RPMI7951 (cell line): Measurements from ENCODE around the gene ICAM4. TPM values are rescaled to one million over a fixed set of nuclear protein-coding genes. Genes with fewer than 3 reads are reported as not detected.
"Not testable (repeated sequence)": the region's sequence is repeated elsewhere in the genome, so short reads cannot be mapped to it uniquely, and the experiment has no call there.

Source experiments
- DNase-seq: peaks from one replicate; pipeline ENCODE4 v3.0.0-alpha.2; 2012; ENCODE audit warnings: low read depth
- total RNA-seq: library from RNA; depleted of rRNA; stranded (reverse); fragments of >200 nt; shearing (Covaris generic); gene quantifications from 2 replicates; pipeline ENCODE4 v1.2.3, GENCODE V29; 2014; rRNA removed

ICAM4 gene, protein sequence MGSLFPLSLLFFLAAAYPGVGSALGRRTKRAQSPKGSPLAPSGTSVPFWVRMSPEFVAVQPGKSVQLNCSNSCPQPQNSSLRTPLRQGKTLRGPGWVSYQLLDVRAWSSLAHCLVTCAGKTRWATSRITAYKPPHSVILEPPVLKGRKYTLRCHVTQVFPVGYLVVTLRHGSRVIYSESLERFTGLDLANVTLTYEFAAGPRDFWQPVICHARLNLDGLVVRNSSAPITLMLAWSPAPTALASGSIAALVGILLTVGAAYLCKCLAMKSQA
- 0.24 and 0.39 TPM in 2 replicates for total RNA-seq

DNA sequence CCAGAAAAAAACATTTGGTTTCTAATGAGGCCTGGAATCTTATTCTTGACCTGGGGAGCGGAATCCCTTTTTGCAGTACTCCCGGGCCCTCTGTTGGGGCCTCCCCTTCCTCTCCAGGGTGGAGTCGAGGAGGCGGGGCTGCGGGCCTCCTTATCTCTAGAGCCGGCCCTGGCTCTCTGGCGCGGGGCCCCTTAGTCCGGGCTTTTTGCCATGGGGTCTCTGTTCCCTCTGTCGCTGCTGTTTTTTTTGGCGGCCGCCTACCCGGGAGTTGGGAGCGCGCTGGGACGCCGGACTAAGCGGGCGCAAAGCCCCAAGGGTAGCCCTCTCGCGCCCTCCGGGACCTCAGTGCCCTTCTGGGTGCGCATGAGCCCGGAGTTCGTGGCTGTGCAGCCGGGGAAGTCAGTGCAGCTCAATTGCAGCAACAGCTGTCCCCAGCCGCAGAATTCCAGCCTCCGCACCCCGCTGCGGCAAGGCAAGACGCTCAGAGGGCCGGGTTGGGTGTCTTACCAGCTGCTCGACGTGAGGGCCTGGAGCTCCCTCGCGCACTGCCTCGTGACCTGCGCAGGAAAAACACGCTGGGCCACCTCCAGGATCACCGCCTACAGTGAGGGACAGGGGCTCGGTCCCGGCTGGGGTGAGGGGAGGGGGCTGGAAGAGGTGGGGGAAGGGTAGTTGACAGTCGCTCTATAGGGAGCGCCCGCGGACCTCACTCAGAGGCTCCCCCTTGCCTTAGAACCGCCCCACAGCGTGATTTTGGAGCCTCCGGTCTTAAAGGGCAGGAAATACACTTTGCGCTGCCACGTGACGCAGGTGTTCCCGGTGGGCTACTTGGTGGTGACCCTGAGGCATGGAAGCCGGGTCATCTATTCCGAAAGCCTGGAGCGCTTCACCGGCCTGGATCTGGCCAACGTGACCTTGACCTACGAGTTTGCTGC, at the start of gene ICAM4:
Gene ICAM4, plus strand, starts transcription at position 153 of the 935 bp plus-strand sequence. Its CDS starts 58 bp downstream, at position 211.
- DNase-seq = no peak

DNA sequence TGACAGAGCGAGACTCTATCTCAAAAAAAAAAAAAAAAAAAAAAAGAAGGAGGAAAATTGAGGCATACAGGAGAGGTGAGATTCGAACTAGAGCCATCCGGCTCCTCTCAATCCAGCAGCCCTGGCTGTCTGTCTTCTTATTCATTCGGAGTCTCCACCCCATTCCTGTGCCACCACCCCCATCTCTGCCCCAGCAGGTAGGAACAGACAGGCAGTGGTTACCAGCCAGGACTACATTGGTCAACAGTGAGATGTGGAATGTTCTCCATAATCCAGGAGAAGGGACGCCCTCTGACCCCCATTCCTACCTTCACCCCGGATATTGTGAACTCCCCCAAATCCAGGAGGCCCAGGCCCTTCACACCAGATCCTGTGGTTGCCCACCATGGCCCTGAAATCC, 49.1 kb upstream of the ICAM4 start:
- DNase-seq = no peak

DNA sequence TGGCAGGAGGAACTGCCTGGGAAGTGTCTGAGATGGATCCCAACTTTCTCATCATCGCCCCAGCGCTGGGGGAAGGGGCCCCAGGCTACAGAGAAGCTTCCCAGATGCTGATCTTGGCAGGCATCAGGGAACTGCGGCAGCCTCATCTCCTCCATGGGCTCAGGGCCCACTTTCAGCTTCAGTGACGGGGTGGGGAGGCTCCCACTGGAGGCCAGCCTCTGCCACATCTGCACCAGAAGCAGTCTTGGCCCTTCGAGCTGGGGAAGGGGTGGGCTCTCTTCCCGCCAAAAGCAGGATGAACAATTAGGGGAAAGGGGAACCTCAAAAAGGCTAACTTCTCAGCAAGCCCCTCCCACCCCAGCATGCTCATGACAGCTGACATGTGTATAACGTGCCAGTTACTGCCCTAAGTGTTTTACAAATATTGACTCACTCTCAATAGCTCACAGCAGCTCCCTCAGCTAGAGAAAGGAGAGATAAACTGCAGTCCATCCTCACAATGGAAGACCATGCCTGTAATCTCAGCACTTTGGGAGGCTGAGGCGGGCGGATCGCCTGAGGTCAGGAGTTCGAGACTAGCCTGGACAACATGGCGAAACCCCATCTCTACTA, 48.5 kb upstream of the ICAM4 start:
- DNase-seq = peak; percentile 57

DNA sequence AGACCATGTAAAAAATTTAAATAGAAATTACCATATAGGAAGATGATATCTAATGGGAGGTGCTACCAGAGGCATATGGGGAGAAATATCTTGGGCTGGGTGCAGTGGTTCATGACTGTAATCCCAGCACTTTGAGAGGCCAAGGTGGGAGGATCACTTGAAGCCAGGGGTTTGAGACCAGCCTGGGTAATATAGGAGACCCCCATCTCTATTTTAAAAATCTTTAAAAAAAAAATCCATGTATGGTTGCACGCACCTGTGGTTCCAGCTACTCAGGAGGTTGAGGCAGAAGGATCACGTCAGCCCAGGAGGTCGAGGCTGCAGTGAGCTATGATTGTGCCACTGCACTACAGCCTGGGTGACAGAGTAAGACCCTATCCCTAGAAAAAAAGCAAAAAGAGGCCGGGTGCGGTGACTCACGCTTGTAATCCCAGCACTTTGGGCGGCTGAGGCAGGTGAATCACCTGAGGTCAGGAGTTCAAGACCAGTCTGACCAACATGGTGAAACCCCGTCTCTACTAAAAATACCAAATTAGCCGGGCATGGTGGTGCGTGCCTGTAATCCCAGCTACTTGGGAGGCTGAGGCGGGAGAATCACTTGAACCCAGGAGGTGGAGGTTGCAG, 44.8 kb upstream of the ICAM4 start:
- not testable (repeated sequence) for DNase-seq

DNA sequence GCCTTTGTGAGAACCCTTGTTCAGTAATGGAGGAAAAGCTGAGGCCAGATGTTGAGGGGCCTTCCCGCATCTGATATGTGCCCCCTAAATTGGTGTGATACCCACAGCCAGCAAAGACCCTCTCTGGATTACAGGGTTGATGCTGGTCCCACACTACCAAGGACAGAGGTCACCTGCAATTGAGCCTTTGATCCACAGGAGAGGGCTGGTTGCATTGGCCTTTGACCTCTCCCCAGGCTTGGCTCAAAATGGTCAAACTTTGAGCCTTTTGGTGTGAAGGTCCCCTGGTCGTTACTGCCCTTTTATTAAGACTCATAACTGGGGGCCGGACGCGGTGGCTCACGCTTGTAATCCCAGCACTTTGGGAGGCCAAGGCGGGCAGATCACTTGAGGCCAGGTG, 43.1 kb upstream of the ICAM4 start:
- DNase-seq = no peak

DNA sequence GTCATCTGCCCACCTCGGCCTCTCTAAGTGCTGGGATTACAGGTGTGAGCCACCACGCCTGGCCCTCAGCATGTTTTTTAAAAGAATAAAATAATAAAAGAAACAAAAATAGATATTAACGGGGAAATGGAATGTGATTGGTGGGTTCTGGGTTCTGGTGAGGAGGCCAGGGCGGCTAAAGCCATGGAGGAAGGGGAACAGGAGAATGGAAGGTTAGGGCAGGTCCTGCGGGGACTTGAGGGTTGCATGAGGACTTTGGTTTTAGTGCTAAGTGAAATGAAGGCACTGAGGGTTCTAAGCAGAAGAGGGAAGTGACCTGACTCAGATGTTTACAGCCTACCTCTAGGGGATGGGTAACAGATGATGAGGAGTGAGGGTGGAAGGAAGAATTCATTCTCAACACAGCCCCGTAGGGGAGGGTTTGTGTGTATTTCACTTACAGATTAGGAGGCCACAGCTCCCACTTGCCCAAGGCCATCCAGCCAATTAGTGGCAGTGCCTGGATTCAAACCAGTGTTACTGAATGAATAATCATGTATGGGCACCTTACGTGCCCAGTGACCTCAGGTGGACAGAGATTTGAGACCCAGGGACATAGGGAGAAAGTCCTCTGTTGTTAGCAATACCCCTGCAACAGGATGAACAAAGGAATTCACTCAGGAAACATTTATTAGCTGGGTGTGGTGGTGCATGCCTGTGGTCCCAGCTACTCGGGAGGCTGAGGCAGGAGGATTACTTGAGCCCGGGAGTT, 41.4 kb upstream of the ICAM4 start:
- DNase-seq = no peak

DNA sequence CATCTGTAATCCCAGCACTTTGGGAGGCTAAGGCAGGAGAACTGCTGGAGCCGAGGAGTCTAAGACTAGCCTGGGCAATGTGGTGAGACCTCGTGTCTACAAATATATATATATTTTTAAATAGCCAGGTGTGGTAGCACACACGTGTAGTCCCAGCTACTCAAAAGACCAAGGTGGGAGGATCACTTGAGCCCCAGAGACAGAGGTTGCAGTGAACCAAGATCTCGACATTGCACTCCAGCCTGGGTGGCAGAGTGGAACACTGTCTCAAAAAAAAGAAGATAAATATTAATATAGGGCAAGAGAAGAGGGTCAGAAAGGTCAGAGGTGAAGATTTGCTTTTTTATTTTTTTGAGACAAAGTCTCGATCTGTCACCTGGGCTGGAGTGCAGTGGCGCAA, 40.2 kb upstream of the ICAM4 start:
- no peak for DNase-seq

DNA sequence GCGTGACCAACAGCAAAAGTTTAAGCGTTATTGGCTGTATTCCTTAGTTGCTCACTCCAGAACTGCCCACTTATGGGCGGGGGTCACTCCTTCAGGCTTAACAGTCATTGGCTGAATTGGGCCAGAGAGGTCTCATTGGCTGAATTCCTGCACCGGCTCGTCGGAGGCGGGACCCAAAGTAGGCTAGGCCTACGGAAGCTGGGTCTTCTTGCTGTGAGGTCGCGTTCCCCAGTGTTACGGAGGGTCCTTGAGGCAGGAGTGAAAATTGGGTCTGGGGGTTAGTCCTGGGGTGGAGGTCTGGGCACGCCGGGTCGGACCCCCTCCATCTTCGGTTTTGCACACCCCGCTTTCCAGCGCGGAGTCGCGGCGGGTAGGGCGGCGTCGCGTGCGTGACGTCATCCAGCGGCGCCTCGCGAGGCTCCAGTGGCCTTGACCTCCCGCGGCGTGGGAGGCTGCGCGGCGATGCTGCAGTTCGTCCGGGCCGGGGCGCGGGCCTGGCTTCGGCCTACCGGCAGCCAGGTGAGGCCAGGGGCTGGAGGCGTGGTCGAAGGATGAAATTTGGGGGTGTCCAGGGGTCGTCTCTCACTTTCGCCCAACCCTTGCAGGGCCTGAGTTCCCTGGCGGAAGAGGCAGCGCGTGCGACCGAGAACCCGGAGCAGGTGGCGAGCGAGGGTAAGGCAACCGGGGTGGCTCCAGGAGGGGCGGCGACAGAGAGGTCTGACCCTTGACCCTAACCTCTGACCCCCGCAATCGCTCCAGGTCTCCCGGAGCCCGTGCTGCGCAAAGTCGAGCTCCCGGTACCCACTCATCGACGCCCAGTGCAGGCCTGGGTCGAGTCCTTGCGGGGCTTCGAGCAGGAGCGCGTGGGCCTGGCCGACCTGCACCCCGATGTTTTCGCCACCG, 34.7 kb upstream of the ICAM4 start, which contains the start of gene MRPL4:
Gene MRPL4, plus strand, starts transcription at position 423 of the 903 bp plus-strand sequence. Its CDS starts 40 bp downstream, at position 463.
- DNase-seq = peak; percentile 99

DNA sequence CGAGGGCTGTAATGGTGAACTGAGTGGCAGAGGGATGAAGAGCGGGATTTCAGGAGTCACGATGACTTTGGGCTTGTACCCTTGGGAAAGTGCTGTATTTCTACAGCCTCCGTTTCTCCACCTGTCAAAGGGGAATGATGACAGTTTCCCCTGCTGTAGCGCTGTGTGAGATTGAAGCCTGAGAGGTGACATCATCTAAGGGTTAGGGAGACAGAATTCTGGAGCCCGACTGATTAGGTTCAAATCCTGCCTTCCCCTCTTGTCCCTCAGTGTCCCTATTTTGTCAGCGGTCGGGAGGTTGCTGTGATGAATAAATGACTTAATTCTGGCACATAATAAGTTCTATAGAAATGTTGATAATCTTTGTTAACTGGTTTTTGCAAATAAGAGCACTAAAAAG, 34.0 kb upstream of the ICAM4 start:
- no peak for DNase-seq

DNA sequence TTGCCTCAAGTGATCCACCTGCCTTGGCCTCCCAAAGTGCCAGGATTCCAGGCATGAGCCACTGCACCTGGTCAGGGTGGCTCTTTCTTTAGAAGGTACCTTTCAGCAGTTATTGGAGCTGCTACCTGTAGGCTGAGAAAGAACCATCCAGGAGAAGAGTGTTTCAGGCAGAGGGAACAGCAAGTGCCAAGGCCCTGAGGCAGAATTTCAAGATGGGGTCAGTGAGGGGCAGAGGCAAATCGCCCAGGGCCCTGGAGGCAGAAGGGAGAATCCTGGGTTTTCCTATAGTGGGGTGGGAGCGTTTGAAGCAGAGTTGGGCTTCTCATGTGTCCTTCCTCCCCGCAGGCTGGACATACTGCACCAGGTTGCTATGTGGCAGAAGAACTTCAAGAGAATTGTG, 32.5 kb upstream of the ICAM4 start:
- no peak for DNase-seq

DNA sequence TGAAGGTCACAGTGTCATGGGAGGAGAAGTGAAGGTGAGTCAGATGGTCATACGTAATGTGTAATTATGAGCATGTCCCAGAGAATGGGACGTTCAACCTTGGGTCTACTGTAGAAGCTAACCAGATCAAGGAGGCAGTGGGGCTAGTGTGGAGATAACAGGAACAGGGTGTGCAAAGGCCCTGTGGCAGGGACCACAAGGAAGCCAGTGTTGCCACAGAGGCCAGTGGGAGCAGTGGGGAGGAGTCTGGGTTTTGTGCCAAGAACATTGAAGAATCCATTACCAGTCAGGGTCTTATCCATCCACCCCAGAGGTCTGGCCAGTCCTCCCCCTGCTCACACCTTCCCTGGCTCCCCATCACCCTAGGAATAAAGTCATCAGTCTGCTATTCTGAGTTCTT, 31.4 kb upstream of the ICAM4 start:
- no peak for DNase-seq

DNA sequence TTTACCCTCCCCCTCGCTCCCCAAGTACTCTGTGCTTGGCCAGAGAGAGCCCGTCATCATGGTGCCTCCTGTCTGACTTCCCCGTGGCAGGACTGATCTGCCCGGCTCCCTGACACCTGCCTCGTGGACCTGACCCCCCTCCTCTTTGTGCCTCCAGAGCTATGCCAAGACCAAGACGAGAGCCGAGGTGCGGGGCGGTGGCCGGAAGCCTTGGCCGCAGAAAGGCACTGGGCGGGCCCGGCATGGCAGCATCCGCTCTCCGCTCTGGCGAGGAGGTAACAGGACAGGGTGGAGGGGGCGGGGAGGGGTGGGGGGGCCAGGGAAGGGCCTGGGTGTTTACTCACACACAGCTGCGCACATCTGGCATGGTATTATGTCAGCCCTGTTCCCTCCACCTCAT, 30.2 kb upstream of the ICAM4 start:
- no peak for DNase-seq

DNA sequence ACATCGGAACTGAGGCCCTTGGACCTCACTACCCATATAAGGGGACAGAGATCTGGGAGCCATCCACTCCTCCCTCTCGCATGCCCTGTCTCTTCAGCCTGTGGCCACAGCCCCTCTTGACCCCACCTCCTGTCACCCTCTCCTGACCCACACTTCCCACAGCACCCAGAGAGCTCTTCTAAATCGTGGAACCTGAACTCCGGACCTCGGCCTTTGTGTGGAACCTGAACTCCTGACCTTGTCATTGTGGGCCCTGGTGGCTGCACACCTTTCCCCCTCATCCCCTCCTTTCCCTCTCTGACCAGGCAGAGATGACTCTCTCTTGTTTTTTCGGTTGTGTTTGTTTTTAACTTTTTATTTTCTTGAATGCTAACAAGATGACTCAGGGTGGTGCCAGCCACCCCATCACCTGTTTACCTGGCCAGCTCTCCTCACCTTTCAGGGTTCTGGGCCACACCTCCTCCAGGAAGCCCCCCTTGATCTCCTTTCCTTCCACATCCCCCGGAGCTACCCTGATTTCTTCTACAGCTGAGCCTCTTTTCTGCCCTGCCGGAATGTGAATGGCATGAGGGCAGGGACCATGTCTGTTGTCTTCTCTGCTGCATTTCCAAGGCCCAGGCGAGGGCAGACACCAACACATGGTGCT, 29.7 kb upstream of the ICAM4 start:
- no peak for DNase-seq

DNA sequence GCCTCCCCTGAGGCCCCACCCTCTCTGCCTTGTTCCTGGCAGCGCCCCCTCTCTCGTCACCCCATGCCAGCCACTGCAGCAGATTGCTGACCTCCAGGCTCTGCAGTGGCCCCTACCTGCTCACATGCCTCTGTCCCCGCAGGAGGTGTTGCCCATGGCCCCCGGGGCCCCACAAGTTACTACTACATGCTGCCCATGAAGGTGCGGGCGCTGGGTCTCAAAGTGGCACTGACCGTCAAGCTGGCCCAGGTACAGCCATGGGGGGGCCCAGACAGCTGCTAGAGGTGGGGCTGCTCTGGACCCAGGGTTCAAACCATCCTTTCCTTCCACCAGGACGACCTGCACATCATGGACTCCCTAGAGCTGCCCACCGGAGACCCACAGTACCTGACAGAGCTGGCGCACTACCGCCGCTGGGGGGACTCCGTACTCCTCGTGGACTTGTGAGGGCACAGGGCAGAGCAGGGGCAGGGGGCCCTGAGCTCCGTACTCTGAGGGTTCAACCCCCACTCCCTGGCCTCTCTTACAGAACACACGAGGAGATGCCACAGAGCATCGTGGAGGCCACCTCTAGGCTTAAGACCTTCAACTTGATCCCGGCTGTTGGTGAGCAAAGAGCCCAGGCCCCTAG, 28.6 kb upstream of the ICAM4 start:
- DNase-seq = no peak

DNA sequence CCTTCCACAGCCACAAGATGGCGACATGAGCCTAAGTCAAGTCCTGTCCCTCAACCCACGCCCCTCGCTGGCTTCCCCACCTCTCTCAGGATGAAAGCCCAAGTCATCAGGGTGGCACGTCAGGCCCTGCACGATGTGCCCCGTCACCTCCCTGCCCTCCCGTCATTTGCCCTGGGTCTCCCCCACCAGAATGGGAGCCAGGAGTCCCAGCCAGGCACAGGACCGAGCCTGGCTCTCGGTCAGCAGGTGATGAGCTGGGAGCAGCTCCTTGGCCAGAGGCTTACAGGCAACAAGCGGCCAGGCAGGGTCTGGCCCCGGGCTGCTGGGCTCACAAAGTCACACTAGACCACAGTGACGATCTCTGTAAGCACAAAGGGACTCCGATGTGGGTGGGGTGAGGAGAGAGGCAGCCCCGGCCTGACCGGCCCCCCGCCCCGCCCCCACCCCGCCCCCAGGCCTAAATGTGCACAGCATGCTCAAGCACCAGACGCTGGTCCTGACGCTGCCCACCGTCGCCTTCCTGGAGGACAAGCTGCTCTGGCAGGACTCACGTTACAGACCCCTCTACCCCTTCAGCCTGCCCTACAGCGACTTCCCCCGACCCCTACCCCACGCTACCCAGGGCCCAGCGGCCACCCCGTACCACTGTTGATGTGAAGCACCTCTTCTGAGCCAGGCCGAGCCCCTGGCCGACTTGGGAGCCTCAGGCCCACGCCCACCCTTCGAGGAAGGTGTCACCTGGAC, 27.4 kb upstream of the ICAM4 start:
- peak; percentile 73 for DNase-seq

DNA sequence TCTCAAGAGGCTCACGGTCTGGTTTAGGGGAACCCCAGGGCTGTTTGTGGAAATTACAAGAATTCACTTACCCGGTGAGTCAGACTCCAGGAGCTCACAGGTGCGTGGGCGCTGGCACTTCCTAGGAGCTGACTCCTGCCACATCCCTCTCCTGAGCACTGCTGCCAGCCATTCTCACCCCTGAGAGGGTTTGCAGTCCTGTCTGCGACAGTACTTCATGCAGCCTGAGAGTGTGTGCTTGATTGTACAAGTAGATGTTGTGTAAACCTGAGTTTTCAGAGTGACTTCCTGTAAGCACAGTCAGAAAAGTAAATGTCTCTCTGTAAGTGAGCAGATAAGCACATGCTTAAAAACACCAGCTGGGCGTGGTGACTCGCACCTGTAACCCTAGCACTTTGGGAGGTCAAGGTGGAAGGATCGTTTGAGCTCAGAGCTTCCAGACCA, 26.6 kb upstream of the ICAM4 start:
- no peak for DNase-seq

DNA sequence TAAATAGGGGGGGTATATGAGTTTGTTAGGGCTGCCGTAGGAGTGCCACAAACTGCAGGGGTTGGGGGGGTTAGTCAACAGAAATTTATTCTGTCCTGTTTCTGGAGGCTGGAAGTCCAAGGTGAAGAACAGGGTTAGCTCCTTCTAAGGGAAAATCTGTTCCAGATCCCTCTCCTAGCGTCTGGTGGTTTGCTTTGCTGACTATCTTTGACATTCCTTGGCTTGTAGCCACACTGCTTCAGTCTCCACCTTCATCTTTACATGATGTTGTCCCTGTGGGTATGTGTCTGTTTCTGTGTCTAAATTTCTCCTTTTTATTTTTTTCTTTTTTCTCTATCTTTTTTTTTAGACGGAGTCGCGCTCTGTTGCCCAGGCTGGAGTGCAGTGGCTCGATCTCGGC, 24.0 kb upstream of the ICAM4 start:
- DNase-seq = peak; percentile 46

DNA sequence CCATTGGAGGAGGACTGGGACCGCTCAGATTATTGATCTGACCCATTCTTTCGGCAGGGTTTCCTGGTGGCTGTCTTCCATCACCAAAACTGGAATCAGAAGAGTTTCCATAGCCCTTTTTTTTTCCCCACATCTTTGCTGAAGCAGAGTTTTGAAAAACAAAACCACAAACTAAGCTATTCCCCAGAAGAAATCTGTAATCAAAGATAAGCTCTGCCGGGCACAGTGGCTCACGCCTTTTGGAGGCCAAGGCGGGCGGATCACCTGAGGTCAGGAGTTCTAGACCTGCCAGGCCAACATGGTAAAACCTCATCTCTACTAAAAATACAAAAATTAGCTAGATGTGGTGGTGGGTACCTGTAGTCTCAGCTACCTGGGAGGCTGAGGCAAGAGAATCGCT, 20.0 kb upstream of the ICAM4 start:
- DNase-seq = no peak
